Fibroblast of skin of left biceps (primary cell): ENCODE measurements around the gene SLC37A3.
"Not testable (repeated sequence)": the region's sequence is repeated elsewhere in the genome, so short reads cannot be mapped to it uniquely, and the experiment has no call there.

Experiments
- DNase-seq, 2 experiments: peaks; one replicate each; pipeline ENCODE4 v3.0.0-alpha.2; 2013; ENCODE audit warnings: low read depth in 2 of 2

SLC37A3 gene

DNA sequence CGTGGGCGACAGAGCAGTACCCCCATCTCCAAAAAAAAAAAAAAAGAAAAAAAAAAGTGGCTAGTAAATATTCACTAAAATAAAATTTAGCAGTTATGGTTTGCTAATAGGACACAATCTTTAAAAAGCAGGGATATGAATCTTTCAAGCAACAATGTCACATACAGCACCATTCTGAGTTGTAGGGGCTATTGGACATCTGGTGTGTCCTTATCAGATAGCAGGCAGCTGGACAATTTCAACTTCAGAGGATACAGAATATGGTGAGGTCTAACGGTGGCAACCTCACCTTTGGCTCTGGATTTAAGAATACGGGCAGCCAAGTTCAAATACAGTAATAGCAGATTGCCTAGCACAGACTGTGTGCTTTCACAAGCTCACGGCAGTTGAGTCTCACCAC is 51.1 kb downstream of the SLC37A3 start:
- no peak for DNase-seq

DNA sequence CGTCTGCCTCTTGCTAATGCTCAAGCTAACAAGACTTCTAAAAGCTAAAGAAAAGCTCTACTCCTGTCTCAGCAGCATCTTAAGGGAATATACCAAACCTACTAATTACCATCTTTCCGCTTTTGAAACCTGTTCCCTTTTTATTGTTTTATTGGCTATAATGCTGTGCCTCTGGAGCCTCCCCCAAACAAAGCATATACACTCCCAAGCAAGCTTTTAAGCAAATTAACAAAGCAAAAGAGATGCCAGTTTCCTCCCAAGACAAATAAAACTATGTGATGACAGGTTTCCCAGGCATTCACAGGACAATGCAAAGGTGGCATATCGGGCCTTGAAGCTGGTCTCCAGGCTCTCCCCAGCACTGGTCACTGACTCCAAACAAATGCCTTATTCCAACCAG is 52.9 kb downstream of the SLC37A3 start:
- no peak for DNase-seq

DNA sequence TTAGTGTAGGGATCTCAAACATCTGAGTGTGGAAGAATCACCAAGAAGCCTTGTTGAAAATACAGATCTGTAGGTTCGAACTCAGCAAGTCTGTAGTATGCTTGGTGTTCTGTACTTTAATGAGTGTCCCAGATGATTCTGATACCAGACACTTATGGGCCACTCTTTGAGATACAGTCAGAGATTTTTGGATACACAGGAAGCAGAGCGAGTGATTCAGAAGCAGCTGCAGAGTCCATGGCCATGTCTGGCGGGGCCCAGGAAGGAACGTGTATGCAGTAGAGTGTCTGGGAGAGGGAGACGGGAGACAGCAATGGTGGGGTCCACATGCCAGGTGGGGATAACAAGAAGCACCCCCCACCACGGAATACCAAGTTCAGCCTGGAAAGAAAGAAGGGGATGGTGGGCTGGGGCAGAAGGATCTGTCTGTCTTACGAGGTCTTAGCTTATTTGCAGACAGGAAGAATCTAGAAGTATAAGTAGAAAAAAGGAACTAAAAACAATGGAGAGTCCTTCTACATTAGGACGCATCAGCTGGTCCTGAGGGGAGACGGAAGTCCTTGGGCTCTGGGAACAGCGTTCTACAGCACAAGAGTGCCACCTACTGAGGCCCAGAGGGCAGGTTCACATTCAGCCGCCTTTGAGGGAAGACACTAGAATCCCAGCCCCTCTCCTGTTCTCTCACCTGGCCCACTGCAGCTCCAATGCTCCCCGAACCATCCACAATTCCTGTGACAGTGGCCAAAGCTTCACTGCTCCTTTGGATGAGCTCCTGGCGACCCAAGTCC is 55.4 kb downstream of the SLC37A3 start:
- no peak for DNase-seq

DNA sequence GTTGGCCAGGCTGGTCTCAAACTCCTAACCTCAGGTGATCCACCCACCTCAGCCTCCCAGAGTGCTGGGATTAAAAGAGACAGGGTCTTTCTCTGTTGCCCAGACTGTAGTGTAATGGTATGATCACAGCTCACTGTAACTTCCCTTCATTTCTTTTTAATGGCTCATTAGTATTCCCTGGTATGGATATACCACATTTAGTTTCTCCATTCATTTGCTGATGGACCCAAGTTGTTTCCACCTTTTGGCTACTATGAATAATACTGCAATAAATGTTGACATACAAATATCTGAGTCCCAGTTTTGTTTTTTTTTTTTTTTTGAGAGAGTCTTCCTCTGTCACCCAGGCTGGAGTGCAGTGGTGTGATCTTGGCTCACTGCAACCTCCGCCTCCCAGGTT is 59.4 kb downstream of the SLC37A3 start:
- DNase-seq = not testable (repeated sequence)

DNA sequence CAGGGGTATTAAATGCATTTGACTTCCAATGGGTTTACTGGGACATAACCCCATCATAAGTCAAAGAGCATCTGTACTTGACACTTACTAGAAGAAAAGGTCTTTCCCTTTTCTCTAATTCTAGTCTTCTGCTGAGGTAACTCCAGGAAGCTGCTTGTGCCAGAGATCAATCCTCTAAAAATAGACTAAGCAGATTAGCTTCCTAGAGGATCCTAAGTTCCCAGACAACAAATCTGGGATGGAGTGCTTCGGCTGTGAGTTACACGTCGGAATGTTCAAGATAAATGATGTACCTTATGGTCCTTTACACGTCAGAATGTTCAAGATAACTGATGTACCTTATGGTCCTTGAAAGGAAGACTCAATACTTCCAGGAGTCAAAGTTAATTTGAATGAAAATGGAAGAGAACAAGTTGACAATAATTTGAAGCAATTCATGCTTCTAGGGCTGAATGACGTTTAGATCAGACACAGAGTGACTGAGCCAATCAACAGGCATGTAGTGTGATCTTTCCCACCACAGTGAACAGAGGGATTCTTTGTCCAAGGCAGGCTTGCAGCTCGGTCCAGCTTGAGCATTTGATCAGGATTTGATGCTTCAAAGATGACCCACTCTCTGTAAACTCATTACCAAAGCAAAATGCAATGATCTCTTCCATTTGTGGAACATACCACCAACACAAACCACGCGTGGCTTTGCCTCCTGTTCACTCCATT is 63.8 kb downstream of the SLC37A3 start:
- no peak for DNase-seq

DNA sequence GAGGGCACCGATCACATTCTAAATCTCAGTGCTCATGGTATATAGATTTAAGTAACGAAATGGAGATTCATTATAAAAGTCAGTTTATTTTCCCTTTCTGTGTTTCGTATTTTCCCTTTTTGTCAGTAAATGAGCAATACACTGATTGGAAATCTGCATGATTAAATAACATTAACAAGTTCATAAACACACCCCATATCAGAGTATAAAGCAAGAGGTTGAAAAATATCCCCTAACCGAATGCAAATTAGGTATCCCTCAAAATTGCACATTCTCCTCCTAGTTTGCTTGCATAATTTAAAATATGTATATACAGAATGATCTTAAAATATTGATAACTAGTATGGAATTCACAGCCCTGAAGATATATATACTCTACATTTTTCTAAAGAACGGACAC is 64.6 kb downstream of the SLC37A3 start:
- DNase-seq = no peak

DNA sequence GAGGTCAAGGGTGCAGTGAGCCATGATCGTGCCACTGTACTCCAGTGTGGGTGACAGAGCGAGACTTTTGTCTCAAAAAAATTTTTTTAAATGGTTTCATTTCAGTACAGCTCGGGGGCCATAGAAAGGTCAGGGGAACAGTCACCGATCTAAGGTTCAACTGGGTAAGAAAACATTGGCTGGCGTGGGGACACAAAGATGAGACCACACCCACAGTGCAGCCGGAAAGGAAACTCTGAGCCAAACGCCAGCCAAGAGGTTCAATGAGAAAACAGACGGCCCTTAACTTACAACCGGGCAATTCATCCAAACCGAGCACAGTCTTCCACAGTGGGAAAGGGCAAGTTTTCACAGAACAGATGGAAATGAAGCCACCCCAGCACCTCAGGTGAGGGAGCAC is 65.1 kb downstream of the SLC37A3 start:
- DNase-seq = no peak

DNA sequence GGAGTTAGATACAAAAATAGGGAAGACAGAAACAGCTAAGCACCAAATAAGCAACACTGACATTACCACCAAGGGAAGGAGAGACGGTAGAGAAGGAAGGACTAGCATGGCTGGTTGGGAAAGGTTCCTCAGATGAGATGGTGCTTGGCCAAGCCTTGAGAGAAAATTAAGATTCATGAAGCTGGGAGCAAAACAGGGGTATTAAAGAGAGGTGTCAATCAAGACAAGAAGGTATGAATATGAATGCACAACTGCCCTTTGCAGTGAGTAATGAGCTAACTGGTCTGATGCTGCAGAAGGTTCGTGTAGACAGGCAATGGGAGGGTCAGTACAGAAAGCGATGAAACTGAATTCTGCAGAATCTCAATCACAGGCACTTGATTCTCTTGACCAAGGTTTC is 67.7 kb downstream of the SLC37A3 start:
- no peak for DNase-seq

DNA sequence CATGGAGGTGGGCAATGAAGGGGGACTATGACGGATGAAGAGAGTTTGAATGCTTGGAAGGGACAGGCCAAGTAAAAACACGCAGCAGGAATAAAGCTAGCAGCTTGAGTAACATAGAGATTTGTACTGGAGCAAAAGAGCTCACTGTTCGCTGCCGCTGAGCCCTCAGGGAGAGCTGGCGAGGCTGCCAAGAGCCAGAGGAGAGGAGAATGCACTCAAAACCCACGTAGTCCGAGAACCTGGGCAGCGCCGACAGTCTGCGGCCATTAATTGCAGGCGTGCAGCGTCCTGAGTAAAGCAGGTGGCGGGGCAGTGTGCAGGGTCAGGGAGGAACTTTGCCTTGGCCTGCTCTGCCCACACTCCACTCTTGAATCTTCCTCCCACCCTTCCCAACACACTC is 68.2 kb downstream of the SLC37A3 start:
- no peak for DNase-seq

DNA sequence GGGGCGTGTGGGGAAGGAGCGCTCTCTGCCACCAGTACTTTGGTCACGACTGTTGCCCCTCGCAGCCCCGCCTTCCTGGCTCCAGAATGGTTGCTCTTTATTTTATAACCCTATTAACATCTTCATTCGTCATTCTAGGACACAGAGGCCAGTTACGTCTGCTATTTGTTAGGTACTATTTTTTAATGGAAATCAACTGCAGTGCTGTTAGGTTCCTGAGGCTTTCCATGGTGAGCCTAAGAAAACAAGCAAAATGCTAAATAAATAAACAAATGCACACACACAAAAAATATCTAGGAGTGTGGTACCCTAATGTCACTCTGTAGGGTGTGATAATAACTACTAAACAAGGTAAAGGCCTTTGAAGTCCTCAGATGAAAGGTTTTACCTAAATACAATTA is 71.1 kb downstream of the SLC37A3 start:
- no peak for DNase-seq

DNA sequence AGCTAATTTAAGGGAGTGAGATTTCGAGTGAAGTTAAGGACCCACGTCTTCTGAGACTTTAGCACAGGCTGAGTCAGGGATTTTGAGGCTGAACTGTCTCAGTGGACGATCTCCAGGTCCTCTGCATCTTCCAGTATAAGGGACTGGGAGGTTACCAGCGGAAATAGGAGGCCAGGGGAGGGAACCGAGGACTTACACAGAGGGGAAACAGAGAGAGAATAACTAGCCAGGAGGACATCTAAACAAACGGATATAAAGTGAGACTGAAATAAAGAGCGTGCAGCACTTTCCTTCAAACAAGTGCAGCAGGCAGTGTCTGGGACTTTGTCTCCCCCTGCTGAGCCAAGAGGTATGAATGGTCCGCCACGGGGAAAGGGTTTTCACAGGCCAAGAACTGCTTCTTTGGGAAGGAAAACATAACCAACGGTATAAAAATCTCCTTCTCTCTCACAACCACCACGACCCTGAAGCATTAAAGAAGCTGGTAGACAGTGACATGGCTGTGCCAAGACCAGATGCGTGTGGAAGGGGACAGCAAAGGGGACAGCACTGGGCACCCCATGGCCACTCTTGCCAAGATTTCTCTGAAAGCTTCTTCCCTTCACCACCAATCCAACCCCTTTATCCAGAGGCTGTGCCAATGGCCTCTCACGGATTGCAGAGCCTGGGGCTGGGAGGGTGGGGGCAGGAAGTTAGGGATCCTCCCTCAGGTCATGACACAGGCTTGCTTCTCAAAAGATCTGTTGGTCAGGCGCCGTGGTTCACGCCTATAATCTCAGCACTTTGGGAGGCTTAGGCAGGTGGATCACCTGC is 72.0 kb downstream of the SLC37A3 start:
- DNase-seq = peak; percentile 14 to 19

DNA sequence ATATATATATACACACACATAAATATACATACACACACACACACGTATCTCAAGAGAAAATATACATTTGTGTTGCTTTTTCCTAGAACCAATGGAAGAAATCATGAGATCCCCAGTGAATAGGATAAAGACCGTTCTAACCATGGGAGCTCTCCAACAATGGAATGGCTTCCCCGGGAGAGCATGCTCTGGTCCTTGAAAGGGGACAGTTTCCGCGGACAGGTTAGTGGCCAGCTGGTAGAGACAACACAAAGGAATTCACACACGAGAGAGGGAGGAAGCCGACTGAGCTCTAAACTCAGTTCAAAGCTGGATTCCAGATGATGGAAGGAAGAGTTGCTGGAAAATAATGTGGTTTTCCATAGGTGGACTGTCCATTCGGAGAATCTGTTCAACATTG is 72.7 kb downstream of the SLC37A3 start:
- DNase-seq = no peak

DNA sequence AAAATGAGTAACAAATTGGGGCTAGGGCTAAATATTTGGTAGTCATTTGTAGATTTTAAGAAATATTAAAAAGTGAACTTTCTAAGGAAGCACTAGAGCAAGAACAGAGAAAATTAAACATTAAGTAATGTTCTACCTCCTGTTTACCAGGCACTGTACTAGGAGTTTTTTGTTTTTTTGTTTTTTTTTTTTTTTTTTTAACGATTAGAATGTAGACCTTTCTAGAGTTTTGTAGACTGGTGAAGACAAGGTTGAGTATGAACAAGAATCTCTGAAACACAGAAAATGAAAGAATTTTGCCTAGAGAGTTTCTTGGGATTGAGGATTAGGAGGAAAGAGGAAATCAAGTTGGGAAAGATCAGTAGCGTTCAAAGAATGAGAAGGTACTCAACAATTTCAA is 73.6 kb downstream of the SLC37A3 start:
- DNase-seq = no peak

DNA sequence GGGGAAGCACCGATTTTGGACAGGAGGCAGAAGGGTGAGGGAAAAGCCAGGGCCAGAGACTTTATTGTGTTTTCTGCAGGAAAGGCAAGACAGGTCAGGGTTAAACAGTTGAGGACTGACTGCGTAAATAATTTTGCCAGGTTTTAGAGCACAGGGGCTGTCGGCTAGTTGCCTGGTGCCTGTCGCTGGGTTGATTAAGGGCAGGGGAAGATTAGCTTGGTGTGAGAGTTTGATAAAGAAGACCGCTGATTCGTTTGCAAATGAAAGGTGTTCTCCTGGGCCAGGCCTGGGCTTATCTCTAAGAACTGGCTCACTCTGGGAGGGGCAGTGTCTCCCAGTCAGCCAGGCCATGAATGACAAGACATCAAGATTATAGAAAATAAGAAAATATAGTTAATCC is 75.6 kb downstream of the SLC37A3 start:
- DNase-seq = no peak

DNA sequence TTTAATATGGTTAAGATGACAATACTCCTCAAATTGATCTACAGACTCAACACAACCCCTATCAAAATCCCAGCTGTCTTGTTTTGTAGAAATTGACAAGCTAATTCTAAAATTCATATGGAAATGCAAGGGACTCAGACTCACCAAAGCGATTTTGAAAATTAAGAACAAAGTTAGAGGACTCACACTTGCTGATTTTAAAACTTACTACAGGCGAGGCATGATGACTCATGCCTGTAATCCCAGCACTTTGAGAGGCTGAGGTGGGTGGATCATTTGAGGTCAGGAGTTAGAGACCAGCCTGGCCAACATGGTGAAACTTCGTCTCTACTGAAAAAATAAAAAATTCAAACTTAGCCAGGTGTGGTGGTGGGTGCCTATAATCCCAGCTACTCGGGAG is 78.3 kb downstream of the SLC37A3 start:
- DNase-seq = not testable (repeated sequence)

DNA sequence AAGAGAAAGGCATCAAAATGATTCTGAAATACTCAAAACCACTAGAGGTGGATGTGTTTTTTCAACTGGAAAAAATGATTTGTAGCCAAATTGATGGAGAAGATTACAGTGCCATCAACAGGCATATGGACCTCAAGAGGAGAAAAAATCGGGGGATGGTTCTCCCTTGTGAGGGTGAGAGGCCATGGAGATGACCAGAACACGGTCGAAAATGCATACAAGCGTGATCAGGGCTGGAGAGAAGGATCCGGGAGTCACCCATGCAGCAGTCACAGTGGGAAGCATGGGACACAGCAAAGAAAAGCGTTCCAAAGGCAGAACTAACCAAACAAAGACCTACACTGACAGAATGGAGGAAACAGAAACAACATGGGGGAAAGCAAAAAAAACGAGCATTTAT is 80.3 kb downstream of the SLC37A3 start:
- DNase-seq = no peak

DNA sequence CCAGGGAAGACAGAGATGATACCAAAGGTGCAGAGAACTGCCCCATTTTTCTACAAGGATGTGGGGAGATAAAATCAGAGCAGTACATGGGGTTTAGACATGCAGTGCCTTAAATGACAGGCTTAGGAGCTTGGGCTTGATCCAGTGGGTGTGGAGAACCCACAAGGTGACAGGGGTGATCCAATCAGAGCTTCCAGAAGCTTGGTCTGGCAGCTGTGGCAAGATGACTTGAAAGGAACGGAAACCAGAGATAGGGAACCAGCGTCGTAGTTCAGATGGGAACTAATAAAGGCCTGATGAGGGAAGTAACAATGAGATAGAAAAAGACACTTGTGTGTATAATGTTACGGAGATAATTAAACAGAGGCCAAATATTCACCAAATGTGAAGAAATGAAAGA is 80.7 kb downstream of the SLC37A3 start:
- DNase-seq = no peak

DNA sequence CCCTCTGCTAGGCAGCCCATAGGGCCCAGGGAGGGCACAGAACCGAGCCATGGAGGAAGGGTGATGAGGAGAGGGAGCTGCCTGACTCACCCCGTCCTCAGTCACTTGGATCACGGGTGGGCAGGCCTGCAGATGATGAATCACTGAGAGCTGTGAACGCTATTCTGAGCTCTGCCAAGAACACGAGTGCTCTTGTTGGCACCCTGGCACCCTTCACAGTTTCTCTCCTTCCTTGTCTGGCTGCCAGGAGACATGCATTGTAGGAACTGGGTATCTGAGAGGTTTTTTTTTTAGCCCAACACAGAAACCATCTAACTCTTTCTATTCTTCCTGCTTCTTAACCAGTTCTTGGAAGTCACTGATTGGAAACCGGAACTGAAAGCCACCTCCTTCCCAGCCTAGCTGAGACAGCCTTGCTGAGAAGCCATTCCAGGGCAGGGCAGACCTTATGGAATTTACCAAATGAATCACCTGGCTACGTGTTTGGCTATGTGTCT is 82.1 kb downstream of the SLC37A3 start:
- DNase-seq = peak; percentile 6 to 13

DNA sequence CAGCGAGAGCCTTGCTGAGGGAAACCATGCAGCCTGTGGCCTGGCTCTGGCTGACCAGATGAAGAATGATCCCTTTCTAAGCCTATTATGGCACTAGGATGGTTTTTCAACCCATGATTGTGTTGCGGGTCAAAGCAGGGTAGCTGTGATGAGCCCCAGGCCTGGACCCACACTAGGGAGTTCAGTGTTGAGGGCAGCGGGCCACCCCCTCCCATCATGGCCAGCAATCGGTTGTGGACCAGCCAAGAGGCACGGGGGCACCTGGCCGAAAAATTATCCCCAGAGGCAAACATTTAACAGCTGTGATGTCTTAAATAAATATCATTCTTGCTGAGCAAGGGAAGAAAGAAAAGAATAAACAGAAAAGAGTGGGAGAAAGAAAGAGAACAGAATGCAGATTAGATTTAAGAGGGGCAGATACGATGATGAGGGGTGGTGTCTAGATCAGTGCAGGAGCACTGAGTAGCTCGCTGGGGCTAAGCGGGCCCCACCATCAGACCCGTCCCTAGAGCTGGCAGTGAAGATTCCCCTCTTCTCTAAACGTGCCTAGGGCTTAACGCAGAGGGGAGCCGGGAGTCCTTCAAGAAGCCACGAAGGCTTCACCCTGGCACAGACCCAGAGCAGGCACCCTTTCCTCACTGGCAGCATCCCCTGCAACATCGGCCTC is 82.7 kb downstream of the SLC37A3 start:
- no peak for DNase-seq

DNA sequence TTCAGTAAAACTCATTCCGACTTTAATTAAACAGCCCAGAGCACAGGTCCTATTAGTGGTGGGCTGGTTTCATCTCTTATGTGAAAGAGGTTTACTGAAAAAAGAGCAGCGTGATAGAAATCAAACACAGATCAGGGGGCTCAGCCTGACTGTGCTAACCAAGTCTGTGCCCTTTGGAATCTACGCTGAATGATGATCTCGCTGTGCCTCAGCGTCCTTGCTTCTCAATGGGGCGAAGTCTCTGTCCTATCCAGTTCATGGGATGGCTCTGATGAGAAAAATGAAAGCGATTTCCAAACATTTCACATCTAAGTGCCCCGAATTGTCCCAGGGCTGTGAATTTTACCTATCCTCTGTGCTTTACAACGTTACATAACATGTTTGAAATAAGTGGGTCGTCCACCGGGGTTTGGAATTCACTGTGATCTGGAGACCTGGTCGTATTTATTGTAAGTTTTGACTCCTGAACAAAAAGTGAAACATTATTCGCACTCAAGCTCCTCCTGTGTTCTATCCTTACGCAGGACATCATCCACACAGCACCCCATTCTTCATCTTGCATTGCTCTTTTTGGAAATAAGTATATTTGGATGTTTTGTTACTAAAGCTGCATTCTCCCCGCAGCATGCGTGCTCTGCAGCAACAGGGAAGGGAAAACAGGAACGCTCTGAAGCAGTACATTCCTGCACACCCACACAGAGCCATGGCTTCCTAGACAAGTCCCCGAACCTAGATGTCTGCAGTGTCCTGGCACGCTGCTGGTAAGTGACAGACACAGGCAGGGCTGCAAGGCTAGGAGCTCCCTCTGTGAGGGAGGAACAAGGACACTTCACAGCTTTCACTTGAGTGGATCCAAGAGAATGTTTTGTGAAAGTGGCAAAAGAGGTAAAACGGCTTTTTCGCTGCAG is 83.5 kb downstream of the SLC37A3 start:
- DNase-seq = no peak
